H1 (cell line): ENCODE data around the gene SLC43A1. TPM values are rescaled to one million over a fixed set of nuclear protein-coding genes. Genes with fewer than 3 reads are reported as not detected.

ENCODE experiments used
- CTCF ChIA-PET: fragments of 300-600 bp; sonication (Branson Sonifier 250); formaldehyde crosslinking; loops from one replicate; lab custom pipeline; 2021; ENCODE audit not compliant: partially characterized antibody; lab: Charles Lee
- POLR2A ChIA-PET: fragments of 300-600 bp; sonication (Branson Sonifier 250); formaldehyde crosslinking; loops from one replicate; lab custom pipeline; 2021; ENCODE audit warnings: inconsistent platforms; ENCODE audit not compliant: partially characterized antibody; lab: Charles Lee
- DNase-seq, 2 experiments: peaks; one replicate each; pipeline versions ENCODE4 v3.0.0 to v3.0.0-alpha.2; 2010 to 2022; ENCODE audit warnings: low spot score in 2 of 2, low read depth in 1 of 2, mixed read lengths in 1 of 2
- FAIRE-seq: peaks from 2 replicates; lab custom pipeline; 2011; peaks lifted over from hg19 to GRCh38; lab: Jason Lieb, UNC
- H2AFZ ChIP-seq: 2 replicates; pipeline ENCODE4 v1.8.1; 2012; ENCODE audit warnings: low read length, inconsistent platforms
- H2AK5ac ChIP-seq: 2 replicates; pipeline ENCODE4 v1.6.1; 2013; ENCODE audit warnings: low read depth, low read length
- H2BK120ac ChIP-seq: replicated peaks from 2 replicates; pipeline ENCODE3; 2013; ENCODE audit warnings: low read depth, low read length, inconsistent platforms
- H2BK12ac ChIP-seq: 2 replicates; pipeline ENCODE4 v1.6.1; 2013; ENCODE audit warnings: low read depth, low read length
- H2BK15ac ChIP-seq: 2 replicates; pipeline ENCODE4 v1.6.1; 2013; ENCODE audit warnings: low read length
- H2BK20ac ChIP-seq: 2 replicates; pipeline ENCODE4 v1.6.1; 2013; ENCODE audit warnings: low read length
- H2BK5ac ChIP-seq: 2 replicates; pipeline ENCODE4 v1.6.1; 2013; ENCODE audit warnings: low read depth, low read length
- H3K14ac ChIP-seq: 2 replicates; pipeline ENCODE4 v1.6.1; 2013; ENCODE audit warnings: inconsistent platforms; ENCODE audit not compliant: insufficient read length
- H3K18ac ChIP-seq: 2 replicates; pipeline ENCODE4 v1.6.1; 2013; ENCODE audit warnings: low read length; ENCODE audit errors: extremely low read depth
- H3K23ac ChIP-seq: 2 replicates; pipeline ENCODE4 v1.6.1; 2013; ENCODE audit warnings: inconsistent platforms; ENCODE audit not compliant: insufficient read length
- H3K23me2 ChIP-seq: 2 replicates; pipeline ENCODE4 v1.6.1; 2013; ENCODE audit warnings: low read depth, low read length
- H3K27ac ChIP-seq: 2 replicates; pipeline ENCODE4 v1.6.1; 2011; ENCODE audit warnings: low read depth, low read length, inconsistent platforms
- H3K27me3 ChIP-seq, 4 experiments: replicated peaks in 1 of 4; 1 replicate in 1 of 4; 2 replicates in 3 of 4; pipeline versions ENCODE4 v1.6.1 to v1.8.1; 2011 to 2013; ENCODE audit warnings: low read length in 3 of 4, mild to moderate bottlenecking in 3 of 4, inconsistent platforms in 2 of 4, mixed read lengths in 2 of 4, moderate library complexity in 1 of 4; ENCODE audit not compliant: control insufficient read depth in 3 of 4, insufficient read depth in 3 of 4; ENCODE audit errors: extremely low read depth in 1 of 4
- H3K36me3 ChIP-seq, 4 experiments: 2 replicates each; pipeline versions ENCODE4 v1.6.1 to v1.8.1; 2011 to 2013; ENCODE audit warnings: mild to moderate bottlenecking in 4 of 4, low read length in 3 of 4, moderate library complexity in 2 of 4, control low read depth in 1 of 4, inconsistent platforms in 1 of 4; ENCODE audit not compliant: insufficient read depth in 4 of 4, control insufficient read depth in 2 of 4
- H3K4ac ChIP-seq: replicated peaks from 2 replicates; pipeline ENCODE3; 2013; ENCODE audit warnings: low read length, low read depth, mixed read lengths, inconsistent platforms; ENCODE audit not compliant: insufficient read length
- H3K4me1 ChIP-seq, 4 experiments: replicated peaks in 1 of 4; 1 replicate in 1 of 4; 2 replicates in 3 of 4; pipeline versions ENCODE4 v1.6.1 to v1.8.1; 2011 to 2013; ENCODE audit warnings: low read length in 3 of 4, inconsistent platforms in 2 of 4, mixed read lengths in 1 of 4; ENCODE audit not compliant: insufficient read depth in 4 of 4, control insufficient read depth in 3 of 4
- H3K4me2 ChIP-seq, 2 experiments: 2 replicates each; pipeline versions ENCODE4 v1.6.1 to v1.8.1; 2011 to 2013; ENCODE audit warnings: low read depth in 2 of 2, low read length in 2 of 2, control low read depth in 1 of 2, inconsistent platforms in 1 of 2, mild to moderate bottlenecking in 1 of 2; ENCODE audit not compliant: insufficient read depth in 1 of 2
- H3K4me3 ChIP-seq, 4 experiments: fragments of 200-600, 300-600 bp in 1 of 4; sonication (generic), shearing (Covaris generic), sonication (Bioruptor Twin) in 1 of 4; 2 replicates each; pipeline versions ENCODE4 v1.5.1 to v1.8.1; 2011 to 2016; ENCODE audit warnings: low read length in 4 of 4, low read depth in 3 of 4, control low read depth in 2 of 4, inconsistent platforms in 2 of 4, mild to moderate bottlenecking in 2 of 4, mixed read lengths in 1 of 4, moderate library complexity in 1 of 4; ENCODE audit not compliant: insufficient read depth in 2 of 4; ENCODE audit errors: extremely low read depth in 1 of 4
- H3K56ac ChIP-seq: replicated peaks from 2 replicates; pipeline ENCODE3; 2013; ENCODE audit warnings: low read depth, mild to moderate bottlenecking, mixed read lengths, low read length, inconsistent platforms; ENCODE audit not compliant: insufficient read length
- H3K79me1 ChIP-seq: 2 replicates; pipeline ENCODE4 v1.6.1; 2013; ENCODE audit warnings: low read depth, low read length, control low read depth
- H3K79me2 ChIP-seq, 2 experiments: 2 replicates each; pipeline versions ENCODE4 v1.6.1 to v1.8.1; 2012 to 2013; ENCODE audit warnings: low read length in 2 of 2, mild to moderate bottlenecking in 2 of 2, inconsistent platforms in 1 of 2; ENCODE audit not compliant: insufficient read depth in 2 of 2, control insufficient read depth in 1 of 2
- H3K9ac ChIP-seq, 4 experiments: replicated peaks in 1 of 4; 1 replicate in 1 of 4; 2 replicates in 3 of 4; pipeline versions ENCODE4 v1.6.1 to v1.8.1; 2011 to 2013; ENCODE audit warnings: low read depth in 3 of 4, low read length in 3 of 4, control low read depth in 2 of 4, mild to moderate bottlenecking in 2 of 4, moderate library complexity in 2 of 4, inconsistent platforms in 1 of 4; ENCODE audit errors: extremely low read depth in 1 of 4
- H3K9me3 ChIP-seq, 2 experiments: 2 replicates each; pipeline versions ENCODE4 v1.6.1 to v1.8.1; 2012 to 2013; ENCODE audit warnings: mild to moderate bottlenecking in 2 of 2, moderate library complexity in 2 of 2, control low read depth in 1 of 2, inconsistent platforms in 1 of 2, low read depth in 1 of 2, low read length in 1 of 2, mixed read lengths in 1 of 2; ENCODE audit not compliant: insufficient read depth in 2 of 2
- H4K20me1 ChIP-seq, 2 experiments: replicated peaks in 1 of 2; 2 replicates each; pipeline versions ENCODE3 to v1.8.1; 2011 to 2013; ENCODE audit warnings: inconsistent platforms in 2 of 2, low read length in 2 of 2, mild to moderate bottlenecking in 1 of 2; ENCODE audit not compliant: insufficient read depth in 2 of 2, control insufficient read depth in 1 of 2
- H4K5ac ChIP-seq: 2 replicates; pipeline ENCODE4 v1.6.1; 2013; ENCODE audit warnings: low read length, low read depth, mixed read lengths, inconsistent platforms; ENCODE audit not compliant: insufficient read length
- H4K8ac ChIP-seq: 2 replicates; pipeline ENCODE4 v1.8.0; 2013; ENCODE audit warnings: mild to moderate bottlenecking, moderate library complexity, low read length, inconsistent platforms; ENCODE audit not compliant: insufficient read depth; ENCODE audit errors: extremely low read depth
- H4K91ac ChIP-seq: replicated peaks from 2 replicates; pipeline ENCODE3; 2013; ENCODE audit warnings: low read length, mixed read lengths, inconsistent platforms; ENCODE audit not compliant: insufficient read length
- BACH1 ChIP-seq: IDR thresholded peaks from 2 replicates; pipeline ENCODE4 v1.6.1; 2012; ENCODE audit warnings: low read length, improper control_type of control experiment
- EZH2 ChIP-seq: fragments of 200-600 bp; sonication (generic); IDR thresholded peaks from 2 replicates; pipeline ENCODE4 v1.7.1; 2012; ENCODE audit warnings: low read depth, mild to moderate bottlenecking, moderate library complexity, low read length, inconsistent platforms; ENCODE audit not compliant: severe bottlenecking
- GTF2F1 ChIP-seq: IDR thresholded peaks from 2 replicates; pipeline ENCODE4 v1.6.1; 2012; ENCODE audit warnings: low read depth, low read length, improper control_type of control experiment, borderline replicate concordance
- JUN ChIP-seq: IDR thresholded peaks from 2 replicates; pipeline ENCODE4 v1.6.1; 2011; ENCODE audit warnings: low read depth, mild to moderate bottlenecking, improper control_type of control experiment, low read length
- JUND ChIP-seq: IDR thresholded peaks from 2 replicates; pipeline ENCODE4 v1.6.1; 2011; ENCODE audit warnings: mild to moderate bottlenecking, improper control_type of control experiment, low read length
- MAFK ChIP-seq: IDR thresholded peaks from 2 replicates; pipeline ENCODE4 v1.6.1; 2012; ENCODE audit warnings: low read depth, mild to moderate bottlenecking, improper control_type of control experiment, low read length
- WGBS, 2 experiments: shearing (Covaris generic) in 1 of 2; methylation state at CpG; one replicate each; pipeline versions ENCODE4 v1.1.6 to v1.1.7; 2013 to 2015; ENCODE audit warnings: low lambda C conversion rate in 2 of 2, mixed read lengths in 2 of 2, inconsistent platforms in 1 of 2, low coverage in 1 of 2, missing lambda C conversion rate in 1 of 2; ENCODE audit not compliant: insufficient replicate concordance in 2 of 2, insufficient coverage in 1 of 2, insufficient read length in 1 of 2; ENCODE audit errors: extremely low coverage in 1 of 2, missing lambda C conversion rate in 1 of 2; 5-methylcytosine and 5-hydroxymethylcytosine counted together
- polyA plus RNA-seq, 7 experiments: library from polyadenylated mRNA; depleted of rRNA in 3 of 7; stranded (reverse) in 5 of 7; unstranded in 2 of 7; fragments of >200 nt in 5 of 7; fragments of 200-250 nt in 2 of 7; gene quantifications; 1 replicate in 5 of 7; 2 replicates in 1 of 7; 4 replicates in 1 of 7; pipeline versions ENCODE4 v1.2.1 to v1.2.3, GENCODE V29; 2011 to 2013; ENCODE audit warnings: missing spikeins in 2 of 7, mixed read lengths in 2 of 7
- total RNA-seq: library from RNA; stranded (reverse); fragmentation: NEBNext Ultra II Directional; extraction: Animal tissue kit (Norgen Biotek cat#: 25700); gene quantifications from 2 replicates; pipeline ENCODE4 v1.2.1, GENCODE V29; 2021

SLC43A1 gene
- total and polyA plus RNA-seq, 2 of the 8 experiments (the other 6 are each of a cell fraction or from before 2014, with no cell fraction given), result 34.5 to 58.0 TPM

GRCh38 chr11:57466680-57467079 lies 48.8 kb downstream of the SLC43A1 start:
- no peak overlapping the region for H3K18ac ChIP-seq
- peaks cover under 1% of the 10 kb centered on the region; the same call in 1 of the 2 replicates for H3K23me2 ChIP-seq
- H2BK12ac ChIP-seq, result no peak overlapping the region
- ChIA-PET POLR2A (interaction anchor here (10.5 kb wide), 1 partner anchor 15 kb away, joined by 141 read pairs; no protein-coding TSS in a partner anchor), CTCF (interaction anchor here (2.0 to 14.0 kb wide), 2 partner anchors 9 to 19 kb away, joined by 9 to 452 read pairs; no protein-coding TSS in a partner anchor)
- H3K79me2 ChIP-seq, result peaks cover 0 to 18% of the 10 kb centered on the region in 2 experiments; a peak in 2 of 4 replicates
- WGBS, 2 experiments, result 92% methylated on average over 4 of the region's 4 CpGs; no CpG with 5 or more reads in 1 of the 2 experiments
- no peak overlapping the region for H3K56ac ChIP-seq
- H2AFZ ChIP-seq, result no peak overlapping the region
- peaks cover 3% of the 10 kb centered on the region; the same call in 1 of the 2 replicates for H3K79me1 ChIP-seq
- no peak overlapping the region for H4K5ac ChIP-seq
- H4K8ac ChIP-seq, result no peak overlapping the region
- H3K23ac ChIP-seq, result no peak overlapping the region
- H4K20me1 ChIP-seq, result peaks cover 2 to 8% of the 10 kb centered on the region in 2 experiments
- H3K4me3 ChIP-seq, result no peak overlapping the region
- H3K4ac ChIP-seq, result no peak overlapping the region
- no peak overlapping the region for H2AK5ac ChIP-seq
- H3K27me3 ChIP-seq, result peaks cover 0 to 6% (median 5%) of the 10 kb centered on the region in 4 experiments; a peak in 4 of 7 replicates
- H3K27ac ChIP-seq, result no peak overlapping the region
- H4K91ac ChIP-seq, result no peak overlapping the region
- no peak overlapping the region for H2BK15ac ChIP-seq
- FAIRE-seq, result no peak
- H2BK120ac ChIP-seq, result no peak overlapping the region
- peaks cover 0 to 11% (median 5%) of the 10 kb centered on the region in 4 experiments; a peak in 4 of 8 replicates for H3K36me3 ChIP-seq
- H3K14ac ChIP-seq, result no peak overlapping the region
- no peak overlapping the region for H2BK5ac ChIP-seq
- no peak overlapping the region for H3K4me2 ChIP-seq
- no peaks in the 10 kb centered on the region for H3K9me3 ChIP-seq
- peaks cover 5 to 44% (median 36%) of the 10 kb centered on the region in 4 experiments for H3K4me1 ChIP-seq
- H2BK20ac ChIP-seq, result no peak overlapping the region
- no peak for DNase-seq
- no peak overlapping the region for H3K9ac ChIP-seq
- TF ChIP-seq GTF2F1, result no peak
- no peak for TF ChIP-seq EZH2
- no peak for TF ChIP-seq JUN
- no peak for TF ChIP-seq JUND
- no peak for TF ChIP-seq MAFK
- TF ChIP-seq BACH1, result no peak
